Measurements from ENCODE around the gene NBL1.

NBL1 gene

DNA sequence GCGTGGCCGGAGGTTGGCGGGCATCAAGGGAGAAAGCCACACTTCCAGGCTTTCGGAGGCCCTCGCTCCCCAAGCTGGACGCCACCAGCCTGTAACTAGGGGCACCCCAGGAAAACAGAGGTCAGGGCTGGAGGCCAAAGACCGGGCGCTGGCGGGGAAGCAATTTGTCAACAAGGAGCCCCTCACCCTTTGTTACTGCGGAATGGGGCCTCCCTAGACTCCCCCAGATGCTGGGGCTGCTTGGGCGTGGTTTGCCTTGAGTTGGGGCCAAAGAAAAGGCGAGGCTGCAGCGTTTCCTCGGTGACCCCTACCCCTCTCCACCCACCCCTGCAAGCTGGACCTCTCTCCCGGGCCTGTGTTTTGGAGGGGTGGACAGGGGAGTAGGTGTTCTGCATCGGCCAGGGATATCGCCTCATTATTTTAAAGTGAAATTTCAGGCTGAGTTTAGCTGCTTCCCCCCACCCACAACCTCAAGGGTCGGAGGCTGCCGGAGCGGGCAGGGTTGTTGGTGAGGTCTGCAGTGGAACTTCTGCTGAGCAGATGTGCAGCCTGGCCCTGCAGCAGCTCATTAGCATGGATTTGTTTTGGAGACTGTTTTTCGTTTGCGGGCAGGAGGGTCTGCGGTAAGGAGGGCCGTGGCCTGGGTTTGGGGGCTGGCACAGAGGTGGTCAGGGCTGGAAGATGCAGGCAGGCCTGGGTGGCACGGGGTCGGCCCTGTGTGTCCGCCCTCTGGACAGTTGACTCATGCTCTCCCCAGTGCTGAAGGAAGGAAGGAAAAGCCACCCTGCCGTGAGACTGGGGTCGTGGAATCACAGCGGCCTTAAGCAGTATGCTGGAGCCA lies 1.5 kb downstream of the NBL1 start:
- no peak for DNase-seq (ENCODE audit: low read depth in 3 of 3, low spot score in 1 of 3)

DNA sequence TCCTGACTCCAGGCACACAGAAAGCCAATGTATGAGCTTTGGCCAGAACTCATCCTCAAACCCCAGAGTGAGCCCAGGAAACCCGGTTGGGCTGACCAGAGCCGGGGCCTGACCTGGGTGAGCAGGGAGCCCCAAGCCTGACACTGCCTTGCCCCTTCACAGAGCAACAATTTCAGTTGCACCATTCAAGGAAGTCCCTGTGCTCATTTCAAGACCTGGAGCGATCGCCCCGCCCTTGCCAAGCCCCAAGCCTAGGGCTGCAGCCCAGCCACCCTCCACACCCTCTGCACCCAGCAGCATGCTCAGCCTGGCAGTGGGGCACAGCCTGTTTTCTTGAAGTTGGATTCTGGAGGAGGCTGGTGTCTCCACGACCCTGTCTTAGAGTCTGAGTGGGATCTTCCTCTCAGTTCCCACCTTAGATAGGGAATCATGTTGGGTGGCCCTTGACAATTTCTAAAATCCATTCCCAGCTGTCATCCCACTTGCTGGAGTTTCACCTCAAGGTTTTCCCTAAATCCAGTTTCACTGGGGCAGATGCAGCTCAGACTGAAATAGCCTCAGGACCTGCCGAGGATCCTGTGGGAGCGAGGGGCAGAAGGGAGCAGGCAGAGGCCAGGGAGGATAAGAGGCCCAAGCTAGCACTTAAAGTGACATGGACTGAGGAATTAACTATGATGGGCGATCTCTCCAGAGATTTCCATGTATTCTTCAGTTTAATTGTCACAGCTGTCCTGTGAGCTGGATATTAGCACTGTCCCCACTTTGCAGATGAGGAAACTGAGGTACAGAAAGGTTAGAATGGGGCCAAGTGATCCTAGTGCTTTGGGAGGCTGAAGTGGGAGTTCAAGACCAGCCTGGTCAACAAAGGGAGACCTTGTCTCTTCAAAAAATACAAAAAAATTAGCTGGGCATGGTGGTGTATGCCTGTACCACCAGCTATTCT lies 2.5 kb downstream of the NBL1 start:
- DNase-seq (ENCODE audit: low read depth in 3 of 3, low spot score in 1 of 3): no peak

- DNase-seq (ENCODE audit: low read depth in 3 of 3, low spot score in 1 of 3): no peak
Measured at GRCh38 chr1:19647643-19648042, 3.5 kb downstream of the NBL1 start.

GRCh38 chr1:19648239-19648638 lies 4.1 kb downstream of the NBL1 start:
- DNase-seq (ENCODE audit: low read depth in 3 of 3, low spot score in 1 of 3): no peak

GRCh38 chr1:19648689-19649088 lies 4.6 kb downstream of the NBL1 start:
- DNase-seq (ENCODE audit: low read depth in 3 of 3, low spot score in 1 of 3): no peak

DNA sequence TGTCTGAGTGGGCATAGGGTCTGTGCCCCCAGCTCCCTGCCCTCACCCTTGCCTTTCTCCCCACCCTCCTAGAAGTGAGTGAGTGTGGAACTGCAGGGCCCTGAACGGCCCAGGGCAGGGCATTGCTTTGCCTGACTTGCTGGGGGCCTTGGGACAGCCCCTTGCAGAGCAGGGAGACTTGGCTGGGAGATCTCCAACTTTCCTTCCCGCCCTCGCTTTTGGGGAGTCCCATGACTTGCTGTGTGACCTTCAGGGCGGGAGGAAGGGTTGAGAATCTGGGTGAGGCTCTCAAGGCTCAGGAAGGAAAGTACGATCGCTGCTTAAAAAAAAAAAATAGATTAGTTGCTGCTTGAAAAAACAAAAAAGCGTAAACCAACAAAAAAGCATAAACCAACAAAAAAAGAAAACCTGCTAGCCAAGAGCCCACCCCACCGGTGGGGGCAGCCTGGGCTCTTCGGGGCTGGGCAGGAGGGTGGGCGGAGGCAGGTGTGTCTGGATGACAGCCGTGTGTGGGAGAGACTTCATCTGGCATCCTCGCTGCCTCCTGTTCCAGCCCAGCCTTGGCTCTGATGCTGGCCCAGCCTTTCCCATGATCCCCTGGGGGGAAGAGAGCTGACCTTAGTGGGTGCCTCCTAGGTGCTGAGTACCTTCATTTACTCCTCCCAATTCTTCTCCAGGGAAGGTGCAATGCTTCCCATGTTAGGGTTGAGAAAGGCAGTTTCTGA lies 6.5 kb downstream of the NBL1 start:
- no peak for DNase-seq (ENCODE audit: low read depth in 3 of 3, low spot score in 1 of 3)

DNA sequence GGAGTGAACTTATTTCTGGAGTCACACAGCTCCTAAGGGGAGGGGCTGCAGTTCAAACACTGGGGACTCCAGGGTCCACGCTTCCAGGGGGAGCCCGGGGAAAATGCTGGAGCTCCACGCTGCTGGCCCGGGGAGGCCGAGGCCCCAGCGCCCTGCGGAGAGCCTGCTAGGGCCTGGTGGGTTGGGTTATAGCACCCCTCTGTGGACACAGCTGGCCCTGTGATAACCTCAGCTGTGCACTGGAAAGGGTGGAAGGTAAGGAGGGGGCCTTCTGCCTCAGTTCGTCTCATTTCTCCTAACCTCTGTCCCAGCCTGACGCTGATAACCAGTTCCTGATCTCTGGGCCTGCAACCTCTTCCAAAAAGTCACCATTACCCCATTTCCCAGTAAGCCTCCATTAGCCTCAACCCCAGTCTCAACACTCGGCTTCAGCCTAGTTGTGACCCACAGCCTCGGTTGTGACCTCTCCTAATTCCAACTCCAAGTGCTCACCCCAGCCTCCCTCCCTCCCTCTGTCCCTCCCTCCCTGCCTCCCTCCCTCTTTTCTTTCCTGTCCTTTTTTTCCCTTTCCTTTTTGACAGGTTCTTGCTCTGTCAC lies 7.1 kb downstream of the NBL1 start:
- DNase-seq (ENCODE audit: low read depth in 3 of 3, low spot score in 1 of 3): no peak

- DNase-seq (ENCODE audit: low read depth in 3 of 3, low spot score in 1 of 3): no peak
Measured at GRCh38 chr1:19654386-19654785, 10.3 kb downstream of the NBL1 start.

- DNase-seq (ENCODE audit: low read depth in 3 of 3, low spot score in 1 of 3): no peak
Measured at GRCh38 chr1:19654886-19655717, 11.0 kb downstream of the NBL1 start.

GRCh38 chr1:19655718-19656080 lies 11.6 kb downstream of the NBL1 start:
- DNase-seq (ENCODE audit: low read depth in 3 of 3, low spot score in 1 of 3): no peak

- DNase-seq (ENCODE audit: low read depth in 3 of 3, low spot score in 1 of 3): no peak
Measured at GRCh38 chr1:19656134-19656779, 12.1 kb downstream of the NBL1 start.

- DNase-seq (ENCODE audit: low read depth in 3 of 3, low spot score in 1 of 3): no peak
Measured at GRCh38 chr1:19656780-19657466, 12.8 kb downstream of the NBL1 start.

DNA sequence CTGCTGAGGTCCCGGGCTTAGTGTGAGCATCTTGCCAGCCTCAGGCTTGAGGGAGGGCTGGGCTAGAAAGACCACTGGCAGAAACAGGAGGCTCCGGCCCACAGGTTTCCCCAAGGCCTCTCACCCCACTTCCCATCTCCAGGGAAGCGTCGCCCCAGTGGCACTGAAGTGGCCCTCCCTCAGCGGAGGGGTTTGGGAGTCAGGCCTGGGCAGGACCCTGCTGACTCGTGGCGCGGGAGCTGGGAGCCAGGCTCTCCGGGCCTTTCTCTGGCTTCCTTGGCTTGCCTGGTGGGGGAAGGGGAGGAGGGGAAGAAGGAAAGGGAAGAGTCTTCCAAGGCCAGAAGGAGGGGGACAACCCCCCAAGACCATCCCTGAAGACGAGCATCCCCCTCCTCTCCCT lies 13.4 kb downstream of the NBL1 start:
- no peak for DNase-seq (ENCODE audit: low read depth in 3 of 3, low spot score in 1 of 3)

DNA sequence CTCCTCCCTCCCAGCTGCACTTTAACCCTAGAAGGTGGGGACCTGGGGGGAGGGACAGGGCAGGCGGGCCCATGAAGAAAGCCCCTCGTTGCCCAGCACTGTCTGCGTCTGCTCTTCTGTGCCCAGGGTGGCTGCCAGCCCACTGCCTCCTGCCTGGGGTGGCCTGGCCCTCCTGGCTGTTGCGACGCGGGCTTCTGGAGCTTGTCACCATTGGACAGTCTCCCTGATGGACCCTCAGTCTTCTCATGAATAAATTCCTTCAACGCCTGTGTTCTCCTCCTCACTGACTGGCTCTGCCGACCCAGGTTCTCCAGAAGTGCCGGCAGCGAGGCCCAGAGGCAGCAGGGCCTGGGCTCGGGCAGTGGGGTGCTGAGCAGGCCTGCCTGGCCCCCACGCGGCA lies 14.1 kb downstream of the NBL1 start:
- no peak for DNase-seq (ENCODE audit: low read depth in 3 of 3, low spot score in 1 of 3)

- DNase-seq (ENCODE audit: low read depth in 3 of 3, low spot score in 1 of 3): no peak
Measured at GRCh38 chr1:19661721-19662228, 17.7 kb downstream of the NBL1 start.

DNA sequence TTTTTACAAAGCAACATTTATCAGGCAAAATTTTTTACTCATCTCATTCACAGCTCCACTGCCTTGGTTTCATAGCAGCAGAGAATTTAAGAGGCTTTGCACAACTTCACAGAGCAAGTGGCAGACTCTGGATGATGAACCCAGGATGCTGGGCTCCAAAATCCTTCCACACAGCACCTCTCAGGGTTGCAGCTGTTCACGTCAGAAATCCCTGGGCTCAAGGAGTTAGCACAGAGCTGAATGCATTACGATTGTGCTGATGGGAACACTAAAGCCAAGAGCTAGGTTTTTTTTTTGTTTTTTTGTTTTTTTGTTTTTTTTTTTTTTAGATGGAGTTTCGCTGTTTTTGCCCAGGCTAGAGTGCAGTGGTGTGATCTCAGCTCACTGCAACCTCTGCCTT lies 18.2 kb downstream of the NBL1 start:
- DNase-seq (ENCODE audit: low read depth in 3 of 3, low spot score in 1 of 3): no peak

GRCh38 chr1:19664453-19665185 lies 20.5 kb downstream of the NBL1 start, which contains the start of gene HTR6:
Gene HTR6 (plus strand): TSS chr1:19664875. CDS start chr1:19665754, 879 bp downstream.
- DNase-seq (ENCODE audit: low read depth in 3 of 3, low spot score in 1 of 3): no peak

GRCh38 chr1:19665186-19665495 lies 21.0 kb downstream of the NBL1 start:
- DNase-seq (ENCODE audit: low read depth in 3 of 3, low spot score in 1 of 3): no peak

All from stimulated activated CD4-positive, alpha-beta T cell treated with anti-CD3 and anti-CD28 coated beads, TNF-alpha, amount 100 ng/mL, for 1 hour (primary cell).